ELR (cell line): ENCODE data around the gene ZNF583.

Experiments used
- DNase-seq: peaks from one replicate; pipeline ENCODE4 v3.0.0-alpha.2; 2015; ENCODE audit warnings: low read depth

The ZNF583 gene

DNA sequence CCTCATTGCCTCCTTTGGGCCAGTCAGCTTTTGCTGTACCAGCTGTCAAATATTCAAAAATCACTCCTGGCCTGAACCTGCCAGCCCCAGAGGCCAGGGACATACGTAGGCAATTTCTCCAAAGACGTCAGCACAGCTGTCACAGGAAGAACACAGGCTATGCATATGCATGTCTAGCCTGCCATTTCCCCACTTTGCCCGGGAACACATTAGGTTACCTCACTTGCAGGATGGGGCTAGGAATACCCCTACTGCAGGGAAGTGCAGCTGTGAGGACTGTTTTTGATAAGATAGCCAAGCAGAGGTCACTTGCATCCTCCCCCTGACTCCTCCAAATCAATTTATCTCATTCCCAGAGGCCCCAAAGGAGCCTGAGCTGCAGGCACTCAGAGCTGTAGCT is 70.2 kb downstream of the ZNF583 start:
- DNase-seq = no peak

DNA sequence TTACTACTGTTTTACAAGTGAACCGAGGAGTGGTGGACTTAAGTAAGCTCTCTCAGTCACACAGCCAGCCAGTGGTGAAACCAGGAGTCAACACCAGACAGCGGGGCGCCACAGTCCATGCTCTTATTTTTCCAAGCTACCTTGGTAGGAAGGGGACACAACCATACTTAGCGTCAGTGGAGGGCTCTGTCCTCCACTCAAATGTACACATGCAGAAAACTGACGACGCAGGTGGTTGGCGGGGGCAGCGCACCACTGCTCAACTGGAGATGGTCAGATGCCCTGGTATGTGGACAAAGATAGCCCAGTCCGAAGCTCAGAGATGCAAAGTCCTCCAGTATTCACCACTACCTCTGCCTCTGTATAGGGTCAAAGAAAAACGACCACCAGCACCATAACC is 72.0 kb downstream of the ZNF583 start:
- no peak for DNase-seq
